Liver (tissue), 3 donors: Measurements from ENCODE around the gene LARGE1.

Experiments
- EGR1 ChIP-seq, 2 donors: IDR thresholded peaks; 2 replicates each; pipeline ENCODE4 v1.6.1; 2016 to 2018; ENCODE audit warnings: antibody characterized with exemption in 2 of 2, low read depth in 2 of 2
- FOXA1 ChIP-seq: IDR thresholded peaks from 2 replicates; pipeline ENCODE4 v1.6.1; 2016; ENCODE audit warnings: antibody characterized with exemption
- GABPA ChIP-seq, 2 donors: IDR thresholded peaks in 1 of 2; conservative IDR thresholded peaks in 1 of 2; 2 replicates each; pipeline ENCODE4 v1.6.1; 2016; ENCODE audit warnings: antibody characterized with exemption in 2 of 2, mild to moderate bottlenecking in 1 of 2, moderate library complexity in 1 of 2
- JUND ChIP-seq, 2 donors: IDR thresholded peaks; 2 replicates each; pipeline ENCODE4 v1.6.1; 2016; ENCODE audit warnings: antibody characterized with exemption in 2 of 2
- NR2F2 ChIP-seq: IDR thresholded peaks from 2 replicates; pipeline ENCODE4 v1.6.1; 2016; ENCODE audit warnings: antibody characterized with exemption
- RAD21 ChIP-seq, 2 donors: IDR thresholded peaks; 2 replicates each; pipeline ENCODE4 v1.6.1; 2016; ENCODE audit warnings: antibody characterized with exemption in 2 of 2, mild to moderate bottlenecking in 2 of 2
- RXRA ChIP-seq, 2 donors: IDR thresholded peaks; 2 replicates each; pipeline ENCODE4 v1.6.1; 2017 to 2018; ENCODE audit warnings: antibody characterized with exemption in 2 of 2, mild to moderate bottlenecking in 1 of 2
- TAF1 ChIP-seq: conservative IDR thresholded peaks from 2 replicates; pipeline ENCODE4 v1.6.1; 2016; ENCODE audit warnings: antibody characterized with exemption, mild to moderate bottlenecking
- YY1 ChIP-seq: IDR thresholded peaks from 2 replicates; pipeline ENCODE4 v1.6.1; 2016; ENCODE audit warnings: antibody characterized with exemption, mild to moderate bottlenecking
- TF ChIP-seq, protein P1 (sequence below): fragments of 150-350 bp; IDR thresholded peaks from 2 replicates; pipeline ENCODE4 v1.5.1; 2017; ENCODE audit warnings: improper control_type of control experiment, low read depth, low read length; ENCODE audit not compliant: missing input control
- TF ChIP-seq, protein P2 (sequence below): IDR thresholded peaks from 2 replicates; pipeline ENCODE4 v1.6.1; 2016; ENCODE audit warnings: antibody characterized with exemption
- TF ChIP-seq, protein P3 (sequence below): IDR thresholded peaks from 2 replicates; pipeline ENCODE4 v1.6.1; 2016; ENCODE audit warnings: antibody characterized with exemption, mild to moderate bottlenecking
- TF ChIP-seq, protein P4 (sequence below): IDR thresholded peaks from 2 replicates; pipeline ENCODE4 v1.6.1; 2016; ENCODE audit warnings: antibody characterized with exemption
- TF ChIP-seq, protein P5 (sequence below): IDR thresholded peaks from 2 replicates; pipeline ENCODE4 v1.6.1; 2016; ENCODE audit warnings: antibody characterized with exemption
- donor health status: healthy.
- donor health status: healthy.

DNA sequence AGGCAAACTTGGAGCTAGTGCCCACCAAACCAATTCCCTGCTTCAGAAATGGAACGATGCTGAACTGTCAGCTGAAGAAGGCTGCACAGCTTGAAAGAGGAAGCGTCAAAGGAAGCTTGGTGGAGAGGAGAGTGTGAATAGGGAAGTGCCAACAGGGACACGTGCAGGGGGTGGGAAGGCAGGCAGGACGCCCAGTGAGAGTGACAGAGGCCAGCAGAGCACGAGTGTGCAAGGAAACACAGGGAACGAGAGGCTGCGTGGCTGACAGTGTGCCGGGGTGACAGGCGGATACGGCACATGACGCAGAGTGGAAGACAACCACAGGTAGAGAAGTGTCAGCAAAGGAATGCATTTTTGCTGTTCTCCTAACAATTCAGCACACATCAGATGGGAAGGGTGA, 196.4 kb downstream of the LARGE1 start:
- TF ChIP-seq EGR1 (IDR thresholded peaks at IDR 0.05; ENCODE audit: low read depth in 2 of 2) = no peak
- no peak for TF ChIP-seq GABPA (IDR thresholded peaks at IDR 0.05 in 1 of 2, conservative IDR thresholded peaks at IDR 0.05 in 1 of 2)
- TF ChIP-seq, protein P1, sequence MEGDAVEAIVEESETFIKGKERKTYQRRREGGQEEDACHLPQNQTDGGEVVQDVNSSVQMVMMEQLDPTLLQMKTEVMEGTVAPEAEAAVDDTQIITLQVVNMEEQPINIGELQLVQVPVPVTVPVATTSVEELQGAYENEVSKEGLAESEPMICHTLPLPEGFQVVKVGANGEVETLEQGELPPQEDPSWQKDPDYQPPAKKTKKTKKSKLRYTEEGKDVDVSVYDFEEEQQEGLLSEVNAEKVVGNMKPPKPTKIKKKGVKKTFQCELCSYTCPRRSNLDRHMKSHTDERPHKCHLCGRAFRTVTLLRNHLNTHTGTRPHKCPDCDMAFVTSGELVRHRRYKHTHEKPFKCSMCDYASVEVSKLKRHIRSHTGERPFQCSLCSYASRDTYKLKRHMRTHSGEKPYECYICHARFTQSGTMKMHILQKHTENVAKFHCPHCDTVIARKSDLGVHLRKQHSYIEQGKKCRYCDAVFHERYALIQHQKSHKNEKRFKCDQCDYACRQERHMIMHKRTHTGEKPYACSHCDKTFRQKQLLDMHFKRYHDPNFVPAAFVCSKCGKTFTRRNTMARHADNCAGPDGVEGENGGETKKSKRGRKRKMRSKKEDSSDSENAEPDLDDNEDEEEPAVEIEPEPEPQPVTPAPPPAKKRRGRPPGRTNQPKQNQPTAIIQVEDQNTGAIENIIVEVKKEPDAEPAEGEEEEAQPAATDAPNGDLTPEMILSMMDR = no peak
- no peak for TF ChIP-seq RXRA (IDR thresholded peaks at IDR 0.05)
- TF ChIP-seq RAD21 (IDR thresholded peaks at IDR 0.05) = no peak
- TF ChIP-seq, protein P2, sequence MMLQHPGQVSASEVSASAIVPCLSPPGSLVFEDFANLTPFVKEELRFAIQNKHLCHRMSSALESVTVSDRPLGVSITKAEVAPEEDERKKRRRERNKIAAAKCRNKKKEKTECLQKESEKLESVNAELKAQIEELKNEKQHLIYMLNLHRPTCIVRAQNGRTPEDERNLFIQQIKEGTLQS = no peak
- TF ChIP-seq, protein P3, sequence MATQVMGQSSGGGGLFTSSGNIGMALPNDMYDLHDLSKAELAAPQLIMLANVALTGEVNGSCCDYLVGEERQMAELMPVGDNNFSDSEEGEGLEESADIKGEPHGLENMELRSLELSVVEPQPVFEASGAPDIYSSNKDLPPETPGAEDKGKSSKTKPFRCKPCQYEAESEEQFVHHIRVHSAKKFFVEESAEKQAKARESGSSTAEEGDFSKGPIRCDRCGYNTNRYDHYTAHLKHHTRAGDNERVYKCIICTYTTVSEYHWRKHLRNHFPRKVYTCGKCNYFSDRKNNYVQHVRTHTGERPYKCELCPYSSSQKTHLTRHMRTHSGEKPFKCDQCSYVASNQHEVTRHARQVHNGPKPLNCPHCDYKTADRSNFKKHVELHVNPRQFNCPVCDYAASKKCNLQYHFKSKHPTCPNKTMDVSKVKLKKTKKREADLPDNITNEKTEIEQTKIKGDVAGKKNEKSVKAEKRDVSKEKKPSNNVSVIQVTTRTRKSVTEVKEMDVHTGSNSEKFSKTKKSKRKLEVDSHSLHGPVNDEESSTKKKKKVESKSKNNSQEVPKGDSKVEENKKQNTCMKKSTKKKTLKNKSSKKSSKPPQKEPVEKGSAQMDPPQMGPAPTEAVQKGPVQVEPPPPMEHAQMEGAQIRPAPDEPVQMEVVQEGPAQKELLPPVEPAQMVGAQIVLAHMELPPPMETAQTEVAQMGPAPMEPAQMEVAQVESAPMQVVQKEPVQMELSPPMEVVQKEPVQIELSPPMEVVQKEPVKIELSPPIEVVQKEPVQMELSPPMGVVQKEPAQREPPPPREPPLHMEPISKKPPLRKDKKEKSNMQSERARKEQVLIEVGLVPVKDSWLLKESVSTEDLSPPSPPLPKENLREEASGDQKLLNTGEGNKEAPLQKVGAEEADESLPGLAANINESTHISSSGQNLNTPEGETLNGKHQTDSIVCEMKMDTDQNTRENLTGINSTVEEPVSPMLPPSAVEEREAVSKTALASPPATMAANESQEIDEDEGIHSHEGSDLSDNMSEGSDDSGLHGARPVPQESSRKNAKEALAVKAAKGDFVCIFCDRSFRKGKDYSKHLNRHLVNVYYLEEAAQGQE = no peak
- TF ChIP-seq, protein P4, sequence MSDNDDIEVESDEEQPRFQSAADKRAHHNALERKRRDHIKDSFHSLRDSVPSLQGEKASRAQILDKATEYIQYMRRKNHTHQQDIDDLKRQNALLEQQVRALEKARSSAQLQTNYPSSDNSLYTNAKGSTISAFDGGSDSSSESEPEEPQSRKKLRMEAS = no peak
- no peak for TF ChIP-seq JUND (IDR thresholded peaks at IDR 0.05)
- TF ChIP-seq TAF1 = no peak
- TF ChIP-seq, protein P5, sequence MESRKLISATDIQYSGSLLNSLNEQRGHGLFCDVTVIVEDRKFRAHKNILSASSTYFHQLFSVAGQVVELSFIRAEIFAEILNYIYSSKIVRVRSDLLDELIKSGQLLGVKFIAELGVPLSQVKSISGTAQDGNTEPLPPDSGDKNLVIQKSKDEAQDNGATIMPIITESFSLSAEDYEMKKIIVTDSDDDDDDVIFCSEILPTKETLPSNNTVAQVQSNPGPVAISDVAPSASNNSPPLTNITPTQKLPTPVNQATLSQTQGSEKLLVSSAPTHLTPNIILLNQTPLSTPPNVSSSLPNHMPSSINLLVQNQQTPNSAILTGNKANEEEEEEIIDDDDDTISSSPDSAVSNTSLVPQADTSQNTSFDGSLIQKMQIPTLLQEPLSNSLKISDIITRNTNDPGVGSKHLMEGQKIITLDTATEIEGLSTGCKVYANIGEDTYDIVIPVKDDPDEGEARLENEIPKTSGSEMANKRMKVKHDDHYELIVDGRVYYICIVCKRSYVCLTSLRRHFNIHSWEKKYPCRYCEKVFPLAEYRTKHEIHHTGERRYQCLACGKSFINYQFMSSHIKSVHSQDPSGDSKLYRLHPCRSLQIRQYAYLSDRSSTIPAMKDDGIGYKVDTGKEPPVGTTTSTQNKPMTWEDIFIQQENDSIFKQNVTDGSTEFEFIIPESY = no peak
- TF ChIP-seq YY1 = no peak
- no peak for TF ChIP-seq FOXA1
- TF ChIP-seq NR2F2 = no peak
